Osteoblast (primary cell): Measurements from ENCODE around the gene MAN1B1. TPM values are rescaled to one million over a fixed set of nuclear protein-coding genes. Genes with fewer than 3 reads are reported as not detected.

Source experiments
- DNase-seq: peaks from one replicate; pipeline ENCODE4 v3.0.0; 2011; ENCODE audit warnings: low spot score, mixed read lengths; ENCODE audit not compliant: insufficient read length; ENCODE audit errors: missing footprints
- H2AFZ ChIP-seq: 2 replicates; pipeline ENCODE4 v1.6.0; 2011; ENCODE audit warnings: mild to moderate bottlenecking, low read length
- H3K27ac ChIP-seq: 2 replicates; pipeline ENCODE4 v1.5.1; 2011; ENCODE audit warnings: mild to moderate bottlenecking, low read depth, low read length, moderate library complexity
- H3K27me3 ChIP-seq: 2 replicates; pipeline ENCODE4 v1.6.0; 2012; ENCODE audit warnings: mild to moderate bottlenecking, control low read depth, inconsistent platforms, low read length, moderate library complexity; ENCODE audit not compliant: insufficient read depth
- H3K36me3 ChIP-seq: 2 replicates; pipeline ENCODE4 v1.5.1; 2011; ENCODE audit warnings: mild to moderate bottlenecking, low read length, control low read depth, moderate library complexity; ENCODE audit not compliant: insufficient read depth
- H3K4me1 ChIP-seq: 2 replicates; pipeline ENCODE4 v1.5.1; 2011; ENCODE audit warnings: mild to moderate bottlenecking, low read length, control low read depth, moderate library complexity; ENCODE audit not compliant: insufficient read depth
- H3K4me2 ChIP-seq: 2 replicates; pipeline ENCODE4 v1.6.0; 2011; ENCODE audit warnings: mild to moderate bottlenecking, low read length; ENCODE audit not compliant: insufficient read depth
- H3K4me3 ChIP-seq: fragments of 200-600 bp; sonication (generic); 3 replicates; pipeline ENCODE4 v1.5.1; 2012; ENCODE audit warnings: mild to moderate bottlenecking, low read length, inconsistent platforms; ENCODE audit not compliant: insufficient read depth
- H3K79me2 ChIP-seq: 2 replicates; pipeline ENCODE4 v1.6.0; 2012; ENCODE audit warnings: mild to moderate bottlenecking, low read length, control low read depth, inconsistent platforms; ENCODE audit not compliant: insufficient read depth
- H3K9me3 ChIP-seq: 2 replicates; pipeline ENCODE4 v1.5.1; 2011; ENCODE audit warnings: low read depth, low read length, control low read depth
- H4K20me1 ChIP-seq: 2 replicates; pipeline ENCODE4 v1.6.0; 2012; ENCODE audit warnings: mild to moderate bottlenecking, low read length, control low read depth; ENCODE audit not compliant: insufficient read depth
- CTCF ChIP-seq: IDR thresholded peaks from 2 replicates; pipeline ENCODE4 v1.5.1; 2011; ENCODE audit warnings: mild to moderate bottlenecking, low read depth, low read length, moderate library complexity; ENCODE audit errors: extremely low read depth
- small RNA-seq: library from RNA; depleted of rRNA; stranded (forward); fragments of <200 nt; gene quantifications from one replicate; pipeline ENCODE3, GENCODE V24; 2012
- total RNA-seq: library from RNA; depleted of rRNA; stranded (reverse); fragments of >200 nt; gene quantifications from 2 replicates; pipeline ENCODE4 v1.2.3, GENCODE V29; 2012

Gene MAN1B1
- total RNA-seq, 1 donor = 94.1 TPM

- no peak overlapping the region for H2AFZ ChIP-seq
- H3K4me2 ChIP-seq = no peak overlapping the region
- H4K20me1 ChIP-seq = peaks cover 5% of the 10 kb centered on the region
- H3K27me3 ChIP-seq = peaks cover 40% of the 10 kb centered on the region
- H3K79me2 ChIP-seq = no peaks in the 10 kb centered on the region
- no peaks in the 10 kb centered on the region for H3K9me3 ChIP-seq
- no peaks in the 10 kb centered on the region for H3K4me1 ChIP-seq
- no peak overlapping the region for H3K27ac ChIP-seq
- H3K4me3 ChIP-seq = no peak overlapping the region
- no peak for TF ChIP-seq CTCF
- no peaks in the 10 kb centered on the region for H3K36me3 ChIP-seq
- no peak for DNase-seq
Observed at GRCh38 chr9:137157618-137158415, 71.0 kb downstream of the MAN1B1 start.

GRCh38 chr9:137158625-137159024, 71.8 kb downstream of the MAN1B1 start:
- no peaks in the 10 kb centered on the region for H3K36me3 ChIP-seq
- DNase-seq = no peak
- no peak for TF ChIP-seq CTCF
- H4K20me1 ChIP-seq = peaks cover 5% of the 10 kb centered on the region
- H3K4me3 ChIP-seq = no peak overlapping the region
- no peak overlapping the region for H3K27ac ChIP-seq
- no peak overlapping the region for H3K4me2 ChIP-seq
- no peaks in the 10 kb centered on the region for H3K4me1 ChIP-seq
- no peaks in the 10 kb centered on the region for H3K79me2 ChIP-seq
- H2AFZ ChIP-seq = no peak overlapping the region
- peaks cover 43% of the 10 kb centered on the region for H3K27me3 ChIP-seq
- no peaks in the 10 kb centered on the region for H3K9me3 ChIP-seq

Small RNAs within 50 kb of the gene (small RNA-seq; reads per million reads assigned to genes)
- gene RF00153 = not detected

Other genes starting within 250 kb of the MAN1B1 start
- 0.88 and 1.1 TPM in 2 replicates for gene AJM1, start 244.5 kb upstream of the MAN1B1 start, total RNA-seq
- 54.2 and 59.0 TPM in 2 replicates for gene PHPT1, start 237.6 kb upstream of the MAN1B1 start, total RNA-seq
- 0.88 and 1.4 TPM in 2 replicates for gene MAMDC4, start 234.6 kb upstream of the MAN1B1 start, total RNA-seq
- gene EDF1, start 220.7 kb upstream of the MAN1B1 start, total RNA-seq = 126 and 173 TPM in 2 replicates
- 6.2 and 6.8 TPM in 2 replicates for gene TRAF2, start 200.5 kb upstream of the MAN1B1 start, total RNA-seq
- 143 and 157 TPM in 2 replicates for gene FBXW5, start 142.2 kb upstream of the MAN1B1 start, total RNA-seq
- gene C8G, start 141.7 kb upstream of the MAN1B1 start, total RNA-seq = 1.2 TPM in 1 of 2 replicates, not detected in the other
- not detected in 2 replicates for gene LCN12, start 134.7 kb upstream of the MAN1B1 start, total RNA-seq
- 37.4 and 57.9 TPM in 2 replicates for gene PTGDS, start 109.5 kb upstream of the MAN1B1 start, total RNA-seq
- gene LCNL1, start 104.0 kb upstream of the MAN1B1 start, total RNA-seq = 4.4 and 5.4 TPM in 2 replicates
- gene PAXX, start 94.6 kb upstream of the MAN1B1 start, total RNA-seq = 13.3 and 16.6 TPM in 2 replicates
- gene CLIC3, start 90.4 kb upstream of the MAN1B1 start, total RNA-seq = 1.5 and 2.5 TPM in 2 replicates
- gene ABCA2, start 58.7 kb upstream of the MAN1B1 start, total RNA-seq = 19.4 and 20.3 TPM in 2 replicates
- gene FUT7, start 54.9 kb upstream of the MAN1B1 start, total RNA-seq = not detected in 2 replicates
- 10.0 and 10.1 TPM in 2 replicates for gene NPDC1, start 40.8 kb upstream of the MAN1B1 start, total RNA-seq
- not detected in 2 replicates for gene ENTPD2, start 32.9 kb upstream of the MAN1B1 start, total RNA-seq
- gene SAPCD2, start 16.4 kb upstream of the MAN1B1 start, total RNA-seq = 0.88 and 1.1 TPM in 2 replicates
- 35.9 and 36.9 TPM in 2 replicates for gene UAP1L1, start 9.5 kb upstream of the MAN1B1 start, total RNA-seq
- gene DPP7, start 27.7 kb downstream of the MAN1B1 start, total RNA-seq = 66.6 and 74.6 TPM in 2 replicates
- gene GRIN1, start 52.2 kb downstream of the MAN1B1 start, total RNA-seq = not detected in 2 replicates
- not detected in 2 replicates for gene LRRC26, start 83.1 kb downstream of the MAN1B1 start, total RNA-seq
- gene TMEM210, start 85.1 kb downstream of the MAN1B1 start, total RNA-seq = not detected in 2 replicates
- 26.2 and 32.9 TPM in 2 replicates for gene ANAPC2, start 101.6 kb downstream of the MAN1B1 start, total RNA-seq
- 52.5 and 59.7 TPM in 2 replicates for gene SSNA1, start 101.7 kb downstream of the MAN1B1 start, total RNA-seq
- gene TPRN, start 113.8 kb downstream of the MAN1B1 start, total RNA-seq = 9.7 and 10.5 TPM in 2 replicates
- 35.4 and 36.9 TPM in 2 replicates for gene TMEM203, start 118.7 kb downstream of the MAN1B1 start, total RNA-seq
- 5.0 and 6.2 TPM in 2 replicates for gene NDOR1, start 118.7 kb downstream of the MAN1B1 start, total RNA-seq
- 0.29 TPM in 1 of 2 replicates, not detected in the other for gene RNF208, start 135.3 kb downstream of the MAN1B1 start, total RNA-seq
- 1.1 and 1.5 TPM in 2 replicates for gene CYSRT1, start 138.2 kb downstream of the MAN1B1 start, total RNA-seq
- under 0.01 TPM in 1 of 2 replicates, not detected in the other for gene RNF224, start 140.5 kb downstream of the MAN1B1 start, total RNA-seq
- gene SLC34A3, start 143.9 kb downstream of the MAN1B1 start, total RNA-seq = not detected in 2 replicates
- gene TUBB4B, start 154.3 kb downstream of the MAN1B1 start, total RNA-seq = 67.7 and 74.0 TPM in 2 replicates
- gene STPG3, start 164.3 kb downstream of the MAN1B1 start, total RNA-seq = 0.36 TPM in 1 of 2 replicates, not detected in the other
- 46.0 and 47.4 TPM in 2 replicates for gene NELFB, start 168.3 kb downstream of the MAN1B1 start, total RNA-seq
- 0.29 and 2.5 TPM in 2 replicates for gene TOR4A, start 190.7 kb downstream of the MAN1B1 start, total RNA-seq
- gene NRARP, start 215.3 kb downstream of the MAN1B1 start, total RNA-seq = under 0.01 TPM in 2 replicates